WTC11 (cell line): ENCODE data around the gene CD9. TPM values are rescaled to one million over a fixed set of nuclear protein-coding genes. Genes with fewer than 3 reads are reported as not detected.

Source experiments
- ATAC-seq: fragments of 200-7000 bp; cut with Tn5 transposase; 2 replicates; pipeline ENCODE4 v1.10.0; 2021; ENCODE audit warnings: mild to moderate bottlenecking, moderate library complexity
- CTCF ChIA-PET: fragments of 300-600 bp; sonication (Branson Sonifier 250); formaldehyde crosslinking; loops from one replicate; lab custom pipeline; 2021; ENCODE audit warnings: antibody characterized with exemption; lab: Charles Lee
- POLR2A ChIA-PET: fragments of 350-600 bp; sonication (Branson Sonifier 250); formaldehyde crosslinking; loops from one replicate; lab custom pipeline; 2021; ENCODE audit warnings: antibody characterized with exemption; lab: Charles Lee
- DNase-seq: peaks from one replicate; pipeline ENCODE4 v3.0.0; 2021; ENCODE audit warnings: low spot score
- H3K27ac Mint-ChIP-seq: 2 replicates; pipeline ENCODE4 v1.8.0; 2021; ENCODE audit warnings: mixed read lengths
- H3K27me3 Mint-ChIP-seq: 2 replicates; pipeline ENCODE4 v1.8.0; 2021; ENCODE audit warnings: low read depth, mild to moderate bottlenecking, moderate library complexity, mixed read lengths
- H3K36me3 Mint-ChIP-seq: 2 replicates; pipeline ENCODE4 v1.8.0; 2021; ENCODE audit warnings: mixed read lengths
- H3K4me1 Mint-ChIP-seq: 2 replicates; pipeline ENCODE4 v1.8.0; 2022; ENCODE audit warnings: mixed read lengths
- H3K4me3 Mint-ChIP-seq: 2 replicates; pipeline ENCODE4 v1.8.0; 2021; ENCODE audit warnings: mild to moderate bottlenecking, moderate library complexity, mixed read lengths
- H3K9me3 Mint-ChIP-seq: 2 replicates; pipeline ENCODE4 v1.8.0; 2021; ENCODE audit warnings: mixed read lengths
- ATF6 ChIP-seq: sonication (generic); formaldehyde crosslinking; IDR thresholded peaks from 2 replicates; pipeline ENCODE4 v1.8.1; 2023; ENCODE audit warnings: mild to moderate bottlenecking, missing genetic modification reagents
- CREB1 ChIP-seq: sonication (generic); formaldehyde crosslinking; IDR thresholded peaks from 2 replicates; pipeline ENCODE4 v1.8.0; 2023; ENCODE audit warnings: mild to moderate bottlenecking, missing genetic modification reagents
- ERG ChIP-seq: fragments of 250-450 bp; sonication (Bioruptor Pico); IDR thresholded peaks from 2 replicates; pipeline ENCODE4 v1.8.0; 2021; ENCODE audit warnings: mild to moderate bottlenecking
- ESRRA ChIP-seq: sonication (generic); formaldehyde crosslinking; IDR thresholded peaks from 2 replicates; pipeline ENCODE4 v1.8.1; 2022; ENCODE audit warnings: mild to moderate bottlenecking, missing genetic modification reagents, borderline replicate concordance
- GRHL2 ChIP-seq: fragments of 250-450 bp; sonication (Bioruptor Pico); IDR thresholded peaks from 2 replicates; pipeline ENCODE4 v1.8.0; 2022; ENCODE audit warnings: mild to moderate bottlenecking, moderate library complexity; ENCODE audit not compliant: insufficient replicate concordance, severe bottlenecking
- NR1H2 ChIP-seq: sonication (generic); formaldehyde crosslinking; IDR thresholded peaks from 2 replicates; pipeline ENCODE4 v1.9.0; 2021; ENCODE audit warnings: mild to moderate bottlenecking, moderate library complexity, missing genetic modification reagents
- OVOL2 ChIP-seq: fragments of 250-450 bp; sonication (Bioruptor Pico); IDR thresholded peaks from 2 replicates; pipeline ENCODE4 v1.9.0; 2021; ENCODE audit warnings: mild to moderate bottlenecking, borderline replicate concordance
- PREB ChIP-seq: sonication (generic); formaldehyde crosslinking; IDR thresholded peaks from 2 replicates; pipeline ENCODE4 v1.8.1; 2022; ENCODE audit warnings: mild to moderate bottlenecking, missing genetic modification reagents, moderate library complexity, borderline replicate concordance
- RELA ChIP-seq: sonication (generic); formaldehyde crosslinking; IDR thresholded peaks from 2 replicates; pipeline ENCODE4 v1.8.1; 2022; ENCODE audit warnings: missing genetic modification reagents, mild to moderate bottlenecking, borderline replicate concordance
- SMAD4 ChIP-seq: sonication (generic); formaldehyde crosslinking; IDR thresholded peaks from 2 replicates; pipeline ENCODE4 v1.8.0; 2022; ENCODE audit warnings: mild to moderate bottlenecking, missing genetic modification reagents
- TEAD1 ChIP-seq: sonication (generic); formaldehyde crosslinking; IDR thresholded peaks from 2 replicates; pipeline ENCODE4 v1.8.0; 2022; ENCODE audit warnings: mild to moderate bottlenecking, missing genetic modification reagents
- TP53 ChIP-seq: sonication (generic); formaldehyde crosslinking; IDR thresholded peaks from 2 replicates; pipeline ENCODE4 v1.8.1; 2023; ENCODE audit warnings: mild to moderate bottlenecking, missing genetic modification reagents
- ZNF232 ChIP-seq: sonication (generic); formaldehyde crosslinking; IDR thresholded peaks from 2 replicates; pipeline ENCODE4 v1.8.0; 2022; ENCODE audit warnings: mild to moderate bottlenecking, missing genetic modification reagents
- ZNF281 ChIP-seq: sonication (generic); formaldehyde crosslinking; IDR thresholded peaks from 2 replicates; pipeline ENCODE4 v1.8.0; 2023; ENCODE audit warnings: mild to moderate bottlenecking, missing genetic modification reagents
- ZNF317 ChIP-seq: sonication (generic); formaldehyde crosslinking; IDR thresholded peaks from 2 replicates; pipeline ENCODE4 v1.8.1; 2023; ENCODE audit warnings: low read depth, mild to moderate bottlenecking, moderate library complexity, missing genetic modification reagents, borderline replicate concordance
- ZNF671 ChIP-seq: fragments of 250-450 bp; sonication (Bioruptor Pico); IDR thresholded peaks from 2 replicates; pipeline ENCODE4 v1.8.0; 2021; ENCODE audit warnings: mild to moderate bottlenecking
- total RNA-seq: library from RNA; stranded (reverse); gene quantifications from 3 replicates; pipeline ENCODE4 v1.2.3, GENCODE V29; 2021
- TF ChIP-seq, protein P1 (sequence below): sonication (generic); formaldehyde crosslinking; IDR thresholded peaks from 2 replicates; pipeline ENCODE4 v1.8.0; 2022; ENCODE audit warnings: mild to moderate bottlenecking, missing genetic modification reagents
- TF ChIP-seq, protein P2 (sequence below): sonication (generic); formaldehyde crosslinking; IDR thresholded peaks from 2 replicates; pipeline ENCODE4 v1.8.1; 2022; ENCODE audit warnings: low read depth, mild to moderate bottlenecking, moderate library complexity, missing genetic modification reagents, borderline replicate concordance
- TF ChIP-seq, protein P3 (sequence below): fragments of 250-450 bp; sonication (Bioruptor Pico); conservative IDR thresholded peaks from 2 replicates; pipeline ENCODE4 v1.9.0; 2021; ENCODE audit warnings: mild to moderate bottlenecking

The CD9 gene
- total RNA-seq, 1 experiment from 2014 or later = 260 TPM

DNA sequence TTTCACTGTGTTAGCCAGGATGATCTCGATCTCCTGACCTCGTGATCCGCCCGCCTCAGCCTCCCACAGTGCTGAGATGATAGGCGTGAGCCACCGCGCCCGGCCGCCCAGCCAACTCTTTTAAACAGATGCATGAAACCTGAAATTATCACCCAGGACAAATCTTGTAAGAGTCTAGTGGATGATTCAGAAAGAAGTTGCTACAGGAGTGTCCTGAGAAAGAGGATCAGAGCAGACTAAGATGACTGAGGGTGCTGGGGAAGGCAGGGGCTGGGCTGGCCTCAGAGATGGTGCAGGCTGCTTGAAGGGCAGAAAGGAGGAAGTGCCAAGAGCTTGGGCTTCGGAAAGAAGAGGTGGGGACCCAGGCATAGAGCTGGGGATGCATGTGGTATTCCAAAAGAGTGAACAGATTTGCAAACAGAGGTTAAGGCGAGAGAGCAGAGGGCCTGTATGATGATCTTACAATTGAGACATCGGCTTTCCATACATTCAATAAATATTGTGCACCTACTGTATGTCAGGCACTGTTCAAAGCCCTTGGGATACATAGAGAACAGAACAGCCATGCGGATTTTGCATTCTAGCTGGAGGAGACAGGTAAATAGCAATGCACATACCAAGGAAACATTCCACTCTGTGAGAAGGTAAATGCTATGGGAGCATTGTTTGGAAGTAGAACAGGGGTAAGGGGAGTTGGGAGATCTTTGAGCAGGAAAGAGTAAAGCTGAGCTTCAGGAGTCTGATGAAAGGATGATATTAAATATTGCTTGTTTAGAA, 7.4 kb upstream of the CD9 start:
- no peak for ATAC-seq

DNA sequence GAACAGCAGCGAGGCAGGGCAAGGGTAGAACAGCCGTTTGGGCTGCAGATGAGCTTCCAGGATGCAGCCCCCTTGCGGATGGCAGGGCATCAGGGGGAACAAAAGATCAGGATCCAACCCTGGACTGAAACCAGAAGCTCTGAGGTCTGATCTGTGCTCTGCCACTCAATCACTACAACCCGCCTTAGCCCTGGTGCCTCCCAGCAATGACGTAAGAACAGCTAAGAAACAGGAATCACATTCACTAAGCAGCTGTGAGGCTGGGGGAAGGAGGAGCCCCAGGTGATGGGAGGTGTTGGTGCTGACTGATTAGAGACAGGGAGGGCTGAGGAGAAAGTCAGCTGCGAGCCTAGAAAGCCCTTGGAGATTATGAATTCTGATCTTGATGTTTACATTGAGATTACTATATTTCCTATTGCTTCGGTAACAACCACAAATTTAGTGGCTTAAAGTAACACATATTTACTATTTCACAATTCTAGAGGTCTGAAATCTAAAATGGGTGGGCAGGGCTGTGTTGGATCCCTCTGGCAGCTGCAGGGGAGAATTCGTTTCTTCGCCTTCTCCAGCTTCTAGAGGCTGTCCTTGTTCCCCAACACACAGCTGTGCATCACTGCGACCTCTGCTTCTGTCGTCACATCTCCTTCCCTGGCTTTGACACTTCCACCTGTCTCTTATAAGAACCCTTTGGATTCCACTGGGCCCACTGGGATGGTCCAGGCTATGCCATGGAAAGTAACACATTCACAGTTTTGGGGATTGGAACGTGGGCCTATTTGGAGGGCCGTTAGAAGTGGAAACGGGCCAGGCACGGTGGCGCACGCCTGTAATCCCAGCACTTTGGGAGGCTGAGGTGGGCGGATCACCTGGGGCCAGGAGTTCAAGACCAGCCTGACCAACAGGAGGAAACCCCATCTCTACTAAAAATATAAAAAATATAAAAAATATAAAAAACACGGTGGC, 6.1 kb upstream of the CD9 start:
- TF ChIP-seq ZNF281 (no peak), TP53 (CRISPR knock-in tag) (no peak), NR1H2 (CRISPR knock-in tag) (no peak), RELA (CRISPR knock-in tag) (no peak), ATF6 (CRISPR knock-in tag) (no peak), ESRRA (CRISPR knock-in tag) (no peak)
- TF ChIP-seq, protein P1, sequence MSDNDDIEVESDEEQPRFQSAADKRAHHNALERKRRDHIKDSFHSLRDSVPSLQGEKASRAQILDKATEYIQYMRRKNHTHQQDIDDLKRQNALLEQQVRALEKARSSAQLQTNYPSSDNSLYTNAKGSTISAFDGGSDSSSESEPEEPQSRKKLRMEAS (CRISPR knock-in tag) = 0 out of 2 replicates have a peak, but pooled peaks have one; percentile 17
- TF ChIP-seq, protein P2, sequence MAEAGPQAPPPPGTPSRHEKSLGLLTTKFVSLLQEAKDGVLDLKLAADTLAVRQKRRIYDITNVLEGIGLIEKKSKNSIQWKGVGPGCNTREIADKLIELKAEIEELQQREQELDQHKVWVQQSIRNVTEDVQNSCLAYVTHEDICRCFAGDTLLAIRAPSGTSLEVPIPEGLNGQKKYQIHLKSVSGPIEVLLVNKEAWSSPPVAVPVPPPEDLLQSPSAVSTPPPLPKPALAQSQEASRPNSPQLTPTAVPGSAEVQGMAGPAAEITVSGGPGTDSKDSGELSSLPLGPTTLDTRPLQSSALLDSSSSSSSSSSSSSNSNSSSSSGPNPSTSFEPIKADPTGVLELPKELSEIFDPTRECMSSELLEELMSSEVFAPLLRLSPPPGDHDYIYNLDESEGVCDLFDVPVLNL = no peak
- ATAC-seq (peak; percentile 77), DNase-seq (peak; percentile 55)
- Mint-ChIP-seq H3K9me3 (peaks cover 5% of the 10 kb centered on the region; the same call in 1 of the 2 replicates), H3K4me1 (peaks cover 63% of the 10 kb centered on the region), H3K27ac (peak overlapping the region; percentile 48), H3K27me3 (peaks cover 5% of the 10 kb centered on the region; the same call in 1 of the 2 replicates), H3K4me3 (no peak overlapping the region), H3K36me3 (no peaks in the 10 kb centered on the region)
- POLR2A ChIA-PET = interaction anchor here (0.5 to 1.2 kb wide), 2 partner anchors 28 to 136 kb away, joined by 3 to 4 read pairs; no protein-coding TSS in a partner anchor
- CTCF ChIA-PET = interaction anchor here (0.6 to 16.4 kb wide), 25 partner anchors 8 to 295 kb away, joined by 3 to 431 read pairs (median 5); partner anchors contain the start of gene VWF

More for the DNA sequence above, 7.4 kb upstream of the CD9 start:
- no peak for TF ChIP-seq CREB1
- TF ChIP-seq TEAD1 = no peak
- TF ChIP-seq SMAD4 (CRISPR knock-in tag) = no peak
- TF ChIP-seq GRHL2 = no peak
- no peak for TF ChIP-seq ZNF232 (CRISPR knock-in tag)
- TF ChIP-seq ZNF671 (CRISPR knock-in tag) = no peak
- no peak for TF ChIP-seq ZNF317 (CRISPR knock-in tag)
- TF ChIP-seq, protein P3, sequence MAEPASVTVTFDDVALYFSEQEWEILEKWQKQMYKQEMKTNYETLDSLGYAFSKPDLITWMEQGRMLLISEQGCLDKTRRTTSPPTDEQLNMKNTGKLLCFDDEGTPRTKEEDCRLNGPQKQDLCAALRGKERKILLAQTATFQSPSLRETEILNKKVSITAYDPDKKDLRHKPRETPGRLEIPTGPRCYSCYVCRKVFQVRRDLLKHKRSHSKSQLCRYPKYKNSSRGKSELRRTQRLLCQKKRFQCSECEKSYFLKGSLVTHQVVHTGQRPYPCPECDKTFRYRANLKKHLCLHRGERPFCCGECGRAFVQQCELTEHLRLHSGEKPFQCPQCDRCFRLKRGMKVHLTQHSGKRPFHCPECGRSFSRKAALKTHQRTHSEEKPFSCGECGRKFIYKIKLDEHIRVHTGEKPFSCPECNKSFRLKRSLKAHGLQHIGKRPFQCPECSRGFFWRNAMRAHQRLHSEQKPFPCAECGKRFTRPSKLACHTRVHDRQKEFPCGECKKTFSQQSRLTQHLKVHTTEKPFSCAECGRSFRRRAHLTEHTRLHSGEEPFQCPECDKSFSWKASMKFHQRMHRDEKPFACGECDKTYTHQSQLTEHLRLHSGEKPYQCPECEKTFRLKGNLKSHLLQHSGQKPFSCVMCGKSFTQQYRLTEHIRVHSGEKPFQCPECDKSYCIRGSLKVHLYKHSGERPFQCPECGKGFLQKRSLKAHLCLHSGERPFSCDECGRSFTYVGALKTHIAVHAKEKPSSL (CRISPR knock-in tag) = no peak
- no peak for TF ChIP-seq OVOL2
- TF ChIP-seq PREB (CRISPR knock-in tag) = no peak
- no peak for TF ChIP-seq ERG
- peaks cover 57% of the 10 kb centered on the region for H3K4me1 Mint-ChIP-seq
- ChIA-PET POLR2A (interaction anchor here (0.5 to 0.7 kb wide), 2 partner anchors 108 to 278 kb away, joined by 3 to 4 read pairs; no protein-coding TSS in a partner anchor), CTCF (interaction anchor here (0.8 to 16.4 kb wide), 11 partner anchors 9 to 204 kb away, joined by 3 to 431 read pairs (median 8); no protein-coding TSS in a partner anchor)
- no peak overlapping the region for H3K4me3 Mint-ChIP-seq
- H3K27me3 Mint-ChIP-seq = no peaks in the 10 kb centered on the region
- no peak overlapping the region; the same call in 1 of the 2 replicates for H3K27ac Mint-ChIP-seq
- H3K9me3 Mint-ChIP-seq = peaks cover 5% of the 10 kb centered on the region; the same call in 1 of the 2 replicates
- no peak for DNase-seq
- H3K36me3 Mint-ChIP-seq = no peaks in the 10 kb centered on the region
